GM23248 (cell line): ENCODE data around the gene MOB3C.

Experiments used
- EZH2 ChIP-seq: fragments of 200-600 bp; sonication (generic); IDR thresholded peaks from 2 replicates; pipeline ENCODE4 v1.6.1; 2018; ENCODE audit warnings: antibody characterized with exemption, mild to moderate bottlenecking; ENCODE audit not compliant: insufficient read depth, poor library complexity, severe bottlenecking
- EZH2phosphoT487 ChIP-seq: fragments of 200-600 bp; sonication (generic); IDR thresholded peaks from 2 replicates; pipeline ENCODE4 v1.6.1; 2018; ENCODE audit warnings: antibody characterized with exemption, moderate library complexity, mild to moderate bottlenecking, low read depth; ENCODE audit not compliant: insufficient read depth

DNA sequence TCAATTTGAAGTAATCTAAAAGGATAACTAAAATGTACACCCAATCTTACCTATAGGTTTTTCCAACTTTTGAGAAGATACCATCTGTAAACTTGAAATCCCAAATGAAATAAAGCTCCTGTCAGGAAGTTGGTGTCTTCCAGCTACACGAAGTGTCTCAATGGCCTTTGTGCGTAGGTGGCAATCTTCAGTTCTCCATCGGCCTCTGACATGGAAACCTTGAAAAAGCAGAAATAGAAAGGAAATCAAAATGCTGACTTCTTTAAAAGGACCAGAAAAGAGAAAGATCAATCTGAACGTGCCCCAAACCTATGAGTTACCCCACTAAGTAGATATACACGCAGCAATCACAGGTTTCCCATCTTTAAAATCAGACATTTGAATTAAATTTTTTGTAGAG lies 22.5 kb downstream of the MOB3C start:
- TF ChIP-seq EZH2 (no peak), EZH2phosphoT487 (no peak)
